Activated CD8-positive, alpha-beta memory T cell treated with anti-CD3 and anti-CD28 coated beads, Interleukin-2, amount 50 U/mL, for 48 hours (primary cell): Measurements from ENCODE around the gene CCDC112.
"Not testable (repeated sequence)": the region's sequence is repeated elsewhere in the genome, so short reads cannot be mapped to it uniquely, and the experiment has no call there.

Experiments
- DNase-seq: peaks from one replicate; pipeline ENCODE4 v3.0.0-alpha.2; 2020

CCDC112 gene, protein sequence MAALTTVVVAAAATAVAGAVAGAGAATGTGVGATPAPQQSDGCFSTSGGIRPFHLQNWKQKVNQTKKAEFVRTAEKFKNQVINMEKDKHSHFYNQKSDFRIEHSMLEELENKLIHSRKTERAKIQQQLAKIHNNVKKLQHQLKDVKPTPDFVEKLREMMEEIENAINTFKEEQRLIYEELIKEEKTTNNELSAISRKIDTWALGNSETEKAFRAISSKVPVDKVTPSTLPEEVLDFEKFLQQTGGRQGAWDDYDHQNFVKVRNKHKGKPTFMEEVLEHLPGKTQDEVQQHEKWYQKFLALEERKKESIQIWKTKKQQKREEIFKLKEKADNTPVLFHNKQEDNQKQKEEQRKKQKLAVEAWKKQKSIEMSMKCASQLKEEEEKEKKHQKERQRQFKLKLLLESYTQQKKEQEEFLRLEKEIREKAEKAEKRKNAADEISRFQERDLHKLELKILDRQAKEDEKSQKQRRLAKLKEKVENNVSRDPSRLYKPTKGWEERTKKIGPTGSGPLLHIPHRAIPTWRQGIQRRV

DNA sequence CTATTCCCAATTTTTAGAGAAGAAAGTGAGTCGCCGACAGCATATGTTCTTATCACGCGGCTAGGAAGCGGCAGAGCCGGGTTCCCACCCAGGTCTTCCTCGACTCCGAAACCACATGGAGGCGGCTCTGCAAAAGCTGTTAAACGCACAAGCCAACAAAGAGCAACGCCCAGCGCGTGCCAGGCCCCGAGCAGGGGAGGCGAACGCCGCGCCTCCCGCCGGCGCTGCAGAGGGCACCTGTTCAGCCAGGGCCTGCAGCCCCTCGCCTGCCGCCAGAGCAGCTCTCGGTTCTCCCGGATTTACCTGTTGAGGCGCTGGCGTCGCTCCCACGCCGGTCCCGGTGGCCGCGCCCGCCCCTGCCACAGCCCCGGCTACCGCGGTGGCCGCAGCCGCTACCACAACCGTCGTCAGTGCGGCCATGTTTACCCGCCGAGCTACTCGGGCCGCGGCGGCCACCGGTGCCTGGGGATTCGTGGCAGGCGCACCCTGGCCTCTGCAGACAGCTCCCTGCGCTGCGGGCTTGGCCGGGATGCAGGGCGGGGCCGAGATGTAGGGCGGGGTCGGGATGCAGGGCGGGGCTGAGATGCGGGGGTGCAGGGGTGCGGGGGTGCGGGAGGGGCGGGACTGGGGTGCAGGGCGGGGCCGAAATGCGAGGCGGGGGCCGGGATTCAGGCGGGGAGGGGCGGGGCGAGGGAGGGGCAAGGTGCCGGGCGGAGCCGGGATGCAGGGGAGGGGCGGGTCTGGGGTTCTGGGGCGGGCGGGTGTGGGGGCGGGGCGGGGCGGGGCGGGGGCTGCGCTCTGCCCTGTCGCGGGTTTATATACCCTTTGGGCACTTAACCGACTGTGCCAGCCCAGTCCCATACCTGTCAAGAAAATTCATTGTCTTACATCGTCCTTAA, at the start of gene CCDC112:
TSS of gene CCDC112 (minus strand) at position 531 of the 899 bp plus-strand sequence. CDS start at position 420, 111 bp downstream.
- peak; percentile 86 for DNase-seq

- DNase-seq: no peak
Measured at GRCh38 chr5:115345344-115345743, 48.9 kb upstream of the CCDC112 start.

GRCh38 chr5:115343855-115344254, 47.4 kb upstream of the CCDC112 start:
- no peak for DNase-seq

DNA sequence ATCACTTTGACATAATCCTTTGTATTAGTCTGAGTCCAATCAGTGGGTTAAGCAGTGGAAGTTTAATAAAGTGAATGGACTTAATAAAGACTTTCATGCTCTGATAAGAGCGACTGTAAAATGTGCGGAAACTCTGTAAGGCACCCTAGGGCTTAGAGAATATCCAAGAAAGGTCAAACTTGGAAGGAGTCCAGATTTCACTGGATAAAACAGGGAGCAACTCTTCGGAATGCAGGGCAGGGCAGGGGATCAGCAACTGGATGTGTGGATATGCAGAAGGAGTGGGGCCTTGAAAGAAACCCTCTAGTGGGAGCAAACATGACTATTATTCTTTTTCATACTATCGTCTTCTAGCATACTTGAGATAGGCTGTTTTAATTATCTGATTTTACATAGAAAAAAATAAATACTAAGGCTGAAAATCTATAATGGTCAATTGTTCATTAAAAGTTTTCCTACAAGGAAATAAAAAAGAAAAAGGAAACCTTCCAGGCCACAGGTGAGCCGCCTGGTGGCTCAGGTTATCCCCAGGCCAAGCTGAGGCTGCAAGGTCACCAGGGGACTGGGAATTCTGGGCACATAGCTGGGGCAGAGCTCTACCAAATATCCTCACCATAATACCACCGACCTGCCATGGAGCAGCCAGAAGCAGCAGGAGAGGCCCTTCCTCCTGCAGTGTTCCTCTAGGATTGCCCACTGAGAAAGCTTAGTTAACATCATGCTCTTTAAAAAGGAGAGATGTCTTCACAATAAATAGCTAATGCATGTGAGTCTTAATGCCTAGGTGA, 46.3 kb upstream of the CCDC112 start:
- DNase-seq: no peak

- DNase-seq: no peak
Measured at GRCh38 chr5:115341745-115342144, 45.3 kb upstream of the CCDC112 start.

- no peak for DNase-seq
Measured at GRCh38 chr5:115338851-115339250, 42.4 kb upstream of the CCDC112 start.

DNA sequence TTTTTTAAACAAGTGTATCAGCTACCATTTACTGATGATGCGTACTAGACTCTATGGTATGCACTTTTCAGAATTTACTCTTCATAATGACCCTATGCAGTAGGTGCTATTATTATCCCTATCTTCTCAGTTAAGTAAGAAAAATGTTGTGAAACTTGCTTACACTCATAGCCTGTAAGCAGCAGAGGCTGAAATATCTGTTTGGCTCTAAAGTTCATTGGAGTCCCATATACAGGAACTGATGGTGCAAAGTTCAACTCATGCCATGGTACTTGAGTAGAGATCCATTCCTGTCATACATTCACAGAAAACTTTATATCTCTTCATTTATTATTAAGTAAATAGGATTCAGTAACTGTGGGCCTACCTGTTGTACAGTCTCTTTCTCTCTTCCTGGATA, 41.4 kb upstream of the CCDC112 start:
- no peak for DNase-seq

DNA sequence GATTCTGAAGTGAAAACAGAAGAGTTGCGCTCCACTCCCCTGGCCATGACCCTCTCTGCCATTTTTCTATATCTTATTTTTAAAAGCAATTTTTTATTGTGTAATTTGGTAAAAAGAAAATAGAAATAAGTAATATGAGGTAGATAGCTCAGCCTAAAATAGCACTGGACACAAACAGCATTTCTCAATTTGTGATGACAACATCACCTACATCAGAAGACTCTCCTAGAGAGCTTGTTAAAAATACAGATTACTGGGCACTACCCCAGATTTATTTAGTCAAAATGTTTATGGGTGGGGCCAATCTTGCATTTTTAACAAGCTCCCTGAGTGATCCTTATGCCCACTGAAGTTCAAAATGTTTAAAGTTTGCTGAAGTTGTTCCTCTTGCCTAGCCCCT, 40.5 kb upstream of the CCDC112 start:
- no peak for DNase-seq

GRCh38 chr5:115336201-115336720, 39.8 kb upstream of the CCDC112 start:
- no peak for DNase-seq

DNA sequence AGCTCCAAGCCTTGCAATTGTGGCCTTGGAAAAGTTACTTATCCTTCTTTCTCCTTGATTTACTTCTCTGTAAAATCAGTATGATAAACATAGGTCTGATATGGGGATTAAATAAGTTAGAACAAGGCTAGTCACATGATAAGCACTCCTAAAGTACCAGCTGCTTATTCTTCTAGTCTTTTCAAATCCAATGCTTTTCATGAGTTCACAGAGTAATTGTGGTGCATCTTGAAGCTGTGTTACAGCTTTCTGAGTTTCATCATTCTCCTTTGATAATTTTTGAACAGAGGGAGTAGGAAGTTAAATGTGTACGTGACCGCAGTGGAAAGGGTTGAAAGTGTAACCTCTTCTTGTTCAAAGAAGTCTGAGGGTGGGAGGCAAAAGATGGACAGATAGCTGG, 38.8 kb upstream of the CCDC112 start:
- DNase-seq: no peak

GRCh38 chr5:115333164-115333563, 36.7 kb upstream of the CCDC112 start:
- no peak for DNase-seq

DNA sequence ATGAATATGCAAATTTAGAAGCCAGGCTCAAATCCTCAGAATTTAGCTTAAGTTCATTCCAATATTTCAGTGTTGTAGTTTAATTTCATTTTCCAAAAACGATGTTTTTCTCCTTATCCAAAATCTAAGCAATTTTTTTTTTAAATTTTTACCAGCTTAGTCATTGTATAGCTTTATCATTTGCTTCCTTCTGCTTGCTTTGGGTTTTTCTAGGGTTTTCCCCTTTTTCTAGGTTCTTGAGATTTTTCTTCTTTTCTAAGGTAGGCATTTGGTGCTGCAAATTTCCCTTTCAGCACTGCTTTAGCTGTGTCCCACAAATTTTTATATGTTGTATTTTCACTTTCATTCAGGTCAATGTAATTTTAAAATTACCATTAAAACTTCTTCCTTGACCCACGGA, 34.4 kb upstream of the CCDC112 start:
- no peak for DNase-seq

GRCh38 chr5:115329475-115329874, 33.0 kb upstream of the CCDC112 start:
- no peak for DNase-seq

DNA sequence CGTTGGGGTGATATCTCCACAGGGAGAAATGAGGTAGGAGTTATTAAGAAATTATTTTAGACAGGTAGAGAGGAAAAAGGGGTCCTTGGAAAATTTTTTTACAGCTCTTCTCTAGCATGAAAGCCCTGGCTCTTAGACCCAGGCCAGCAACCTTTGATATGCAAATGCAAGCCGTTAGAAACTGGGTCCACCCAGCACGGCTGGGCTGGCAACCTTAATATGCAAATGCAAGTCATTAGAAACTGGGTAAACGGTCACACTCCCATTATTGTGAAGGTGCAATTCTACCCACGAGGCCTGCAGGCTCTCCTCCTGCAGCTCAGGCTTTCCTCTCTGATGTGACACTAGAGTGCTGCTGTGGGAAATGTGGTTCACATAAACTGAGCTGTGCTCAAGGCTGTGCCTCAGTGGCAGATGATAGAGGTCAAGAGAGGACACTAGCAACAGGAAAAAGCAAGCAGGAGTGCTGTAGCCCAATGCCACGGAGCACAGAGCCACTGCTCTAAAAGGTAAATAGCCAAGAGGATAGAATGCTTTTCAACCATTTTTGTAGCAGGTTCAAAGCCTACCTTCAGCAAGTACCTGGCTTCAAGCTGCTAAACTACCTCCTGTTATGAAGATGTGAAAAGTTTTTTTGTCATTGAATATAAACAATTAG, 32.3 kb upstream of the CCDC112 start:
- not testable (repeated sequence) for DNase-seq

GRCh38 chr5:115325296-115325959, 29.0 kb upstream of the CCDC112 start:
- no peak for DNase-seq

GRCh38 chr5:115324021-115324420, 27.6 kb upstream of the CCDC112 start:
- no peak for DNase-seq

DNA sequence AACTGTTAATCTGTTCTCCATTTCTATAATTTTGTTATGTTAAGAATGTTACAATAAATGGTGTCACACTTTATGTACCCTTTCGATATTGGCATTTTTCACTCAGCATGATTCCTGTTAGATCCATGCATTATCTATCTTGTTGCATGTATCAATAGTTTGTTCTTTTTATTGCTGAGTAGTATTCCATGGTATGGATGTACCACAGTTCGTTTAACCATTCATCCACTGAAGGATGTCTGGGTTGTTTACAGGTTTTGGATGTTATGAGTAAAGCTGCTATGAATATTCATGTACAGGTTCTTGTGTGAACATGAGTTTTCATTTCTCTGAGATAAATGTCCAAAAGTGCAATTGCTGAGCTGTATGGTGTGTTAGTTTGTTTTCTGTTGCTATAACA, 26.3 kb upstream of the CCDC112 start:
- no peak for DNase-seq

GRCh38 chr5:115321309-115321708, 24.9 kb upstream of the CCDC112 start:
- no peak for DNase-seq

GRCh38 chr5:115320515-115320914, 24.1 kb upstream of the CCDC112 start:
- DNase-seq: no peak

GRCh38 chr5:115320006-115320405, 23.6 kb upstream of the CCDC112 start:
- no peak for DNase-seq

GRCh38 chr5:115319007-115319406, 22.6 kb upstream of the CCDC112 start:
- DNase-seq: no peak
